Measurements from ENCODE around the gene RARA. TPM values are rescaled to one million over a fixed set of nuclear protein-coding genes. Genes with fewer than 3 reads are reported as not detected.

The RARA gene
- total and polyA plus RNA-seq, 2 of the 4 experiments (the other 2 are of a cell fraction) = 9.0 to 12.7 TPM

DNA sequence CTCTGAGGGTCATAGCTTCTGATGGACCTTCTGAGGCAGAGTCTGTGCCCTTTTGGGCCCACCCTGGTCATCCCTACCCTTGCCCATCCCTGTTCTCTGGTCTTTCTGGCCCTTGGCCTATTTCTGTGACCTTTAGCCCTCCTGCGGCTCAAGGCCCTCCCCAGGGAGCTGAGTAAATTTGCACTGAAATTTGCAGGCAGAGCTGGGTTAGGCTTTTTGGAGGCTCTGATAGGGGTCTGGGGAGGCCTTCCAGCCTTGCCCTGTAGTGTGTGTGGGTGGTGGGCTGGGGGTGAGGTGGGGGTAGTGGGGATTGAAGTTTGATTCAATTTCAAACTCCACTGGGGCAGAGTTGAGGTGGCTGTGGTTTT, 17.8 kb downstream of the RARA start:
- peaks cover 57% of the 10 kb centered on the region for H3K4me1 ChIP-seq (ENCODE audit: control insufficient read depth, insufficient read depth, low read length)
- no peak overlapping the region for H2BK15ac ChIP-seq (ENCODE audit: low read depth, low read length)
- peak overlapping the region; percentile 44 for H2AK9ac ChIP-seq (replicated peaks; ENCODE audit: low read depth, low read length, poor library complexity)
- BruUV-seq (replicated peaks) = no TSS peak
- H2AFZ ChIP-seq (replicated peaks; ENCODE audit: low read length, poor library complexity) = no peak overlapping the region
- no CpG with 5 or more reads among the region's 1 CpG for WGBS, 2 experiments (ENCODE audit: extremely low coverage in 2 of 2, insufficient read length in 1 of 2)
- no peaks in the 10 kb centered on the region for H3K27me3 ChIP-seq (ENCODE audit: control insufficient read depth, insufficient read depth, low read length)
- H2BK20ac ChIP-seq (ENCODE audit: low read depth, low read length) = no peak overlapping the region
- H2AK5ac ChIP-seq (ENCODE audit: low read depth, low read length) = 0 out of 2 replicates have a peak overlapping the region, but pooled peaks have one; percentile 43
- no peak overlapping the region for H3K14ac ChIP-seq (replicated peaks; ENCODE audit: low read depth, low read length)
- ChIA-PET POLR2A (ENCODE audit: unreplicated experiment) (no interaction called here), CTCF (no interaction called here)
- H3K79me1 ChIP-seq (ENCODE audit: low read depth in 1 of 2, low read length in 2 of 2) = peaks cover 20 to 94% of the 10 kb centered on the region in 2 experiments
- no peak overlapping the region for H4K91ac ChIP-seq (ENCODE audit: insufficient read depth, low read depth, low read length)
- H2BK120ac ChIP-seq (ENCODE audit: low read depth, low read length) = no peak overlapping the region
- no peak overlapping the region for H3K9ac ChIP-seq (ENCODE audit: low read depth, low read length)
- H3K56ac ChIP-seq (ENCODE audit: extremely low read depth, insufficient read depth, low read length) = no peak overlapping the region
- ATAC-seq (ENCODE audit: low read depth) (no peak), DNase-seq (no peak)
- H4K20me1 ChIP-seq (ENCODE audit: insufficient read depth, low read length) = peaks cover 57% of the 10 kb centered on the region
- TF ChIP-seq MXI1 (IDR thresholded peaks at IDR 0.05; ENCODE audit: borderline replicate concordance, low read depth, low read length) (no peak), RFX5 (IDR thresholded peaks at IDR 0.05; ENCODE audit: low read depth, low read length) (no peak), CEBPB (IDR thresholded peaks at IDR 0.05; ENCODE audit: low read depth, low read length) (no peak), RCOR1 (IDR thresholded peaks at IDR 0.05; ENCODE audit: insufficient replicate concordance, low read length) (no peak), POLR2A (IDR thresholded peaks at IDR 0.05; ENCODE audit: low read depth, low read length) (no peak), NFE2L2 (IDR thresholded peaks at IDR 0.05; ENCODE audit: low read depth, low read length) (no peak), CTCF (conservative IDR thresholded peaks at IDR 0.05; ENCODE audit: low read depth, low read length) (no peak), MAZ (IDR thresholded peaks at IDR 0.05; ENCODE audit: borderline replicate concordance, low read depth, low read length) (no peak), CHD1 (IDR thresholded peaks at IDR 0.05; ENCODE audit: low read depth, low read length) (no peak)
- TF ChIP-seq, protein P1, sequence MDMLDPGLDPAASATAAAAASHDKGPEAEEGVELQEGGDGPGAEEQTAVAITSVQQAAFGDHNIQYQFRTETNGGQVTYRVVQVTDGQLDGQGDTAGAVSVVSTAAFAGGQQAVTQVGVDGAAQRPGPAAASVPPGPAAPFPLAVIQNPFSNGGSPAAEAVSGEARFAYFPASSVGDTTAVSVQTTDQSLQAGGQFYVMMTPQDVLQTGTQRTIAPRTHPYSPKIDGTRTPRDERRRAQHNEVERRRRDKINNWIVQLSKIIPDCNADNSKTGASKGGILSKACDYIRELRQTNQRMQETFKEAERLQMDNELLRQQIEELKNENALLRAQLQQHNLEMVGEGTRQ (IDR thresholded peaks at IDR 0.05; ENCODE audit: low read depth, low read length) = no peak
- TF ChIP-seq, protein P2, sequence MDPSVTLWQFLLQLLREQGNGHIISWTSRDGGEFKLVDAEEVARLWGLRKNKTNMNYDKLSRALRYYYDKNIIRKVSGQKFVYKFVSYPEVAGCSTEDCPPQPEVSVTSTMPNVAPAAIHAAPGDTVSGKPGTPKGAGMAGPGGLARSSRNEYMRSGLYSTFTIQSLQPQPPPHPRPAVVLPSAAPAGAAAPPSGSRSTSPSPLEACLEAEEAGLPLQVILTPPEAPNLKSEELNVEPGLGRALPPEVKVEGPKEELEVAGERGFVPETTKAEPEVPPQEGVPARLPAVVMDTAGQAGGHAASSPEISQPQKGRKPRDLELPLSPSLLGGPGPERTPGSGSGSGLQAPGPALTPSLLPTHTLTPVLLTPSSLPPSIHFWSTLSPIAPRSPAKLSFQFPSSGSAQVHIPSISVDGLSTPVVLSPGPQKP (IDR thresholded peaks at IDR 0.05; ENCODE audit: borderline replicate concordance, low read depth, low read length) = no peak
- no peak overlapping the region for H3K4me2 ChIP-seq (ENCODE audit: low read depth, low read length)
- H3K4me3 ChIP-seq (ENCODE audit: insufficient read depth, low read depth, low read length) = no peak overlapping the region
- H3K36me3 ChIP-seq (ENCODE audit: control insufficient read depth, insufficient read depth, low read length) = peaks cover 4% of the 10 kb centered on the region
- peaks cover 37% of the 10 kb centered on the region for H3K9me1 ChIP-seq (ENCODE audit: insufficient read depth, low read length)
- no peak overlapping the region for H3K18ac ChIP-seq (ENCODE audit: low read depth, low read length)
- H3K23ac ChIP-seq (ENCODE audit: low read depth, low read length) = no peak overlapping the region
- dilution Hi-C loops (cut with HindIII; ENCODE audit: low sequenced_read_pairs, unreplicated experiment) = no loop called here
- H4K5ac ChIP-seq (ENCODE audit: low read depth, low read length) = no peak overlapping the region
- intact Hi-C loops (cut with micrococcal nuclease) = no loop called here
- no peak overlapping the region for H3K27ac ChIP-seq (ENCODE audit: insufficient read depth, low read length)
- in situ Hi-C loops (cut with MboI; ENCODE audit: low sequenced_read_pairs) = no loop called here
- no peak overlapping the region for H3K4ac ChIP-seq (ENCODE audit: low read depth, low read length)
- no peak overlapping the region for H2BK5ac ChIP-seq (ENCODE audit: low read depth, low read length, poor library complexity, severe bottlenecking)
- H4K8ac ChIP-seq (ENCODE audit: low read depth in 2 of 2, low read length in 2 of 2) = no peak overlapping the region
- no peaks in the 10 kb centered on the region for H3K9me3 ChIP-seq (ENCODE audit: control insufficient read depth, insufficient read depth, low read length)

Data from IMR-90 (cell line).